ENCODE results near the gene INSIG2. TPM values are rescaled to one million over a fixed set of nuclear protein-coding genes. Genes with fewer than 3 reads are reported as not detected.

The INSIG2 gene
- polyA plus RNA-seq, 1 donor (not counting 4 experiments of a cell fraction or from before 2014, with no cell fraction given): 28.6 TPM

GRCh38 chr2:118105497-118105896 lies 17.2 kb downstream of the INSIG2 start:
- Histone ChIP-seq H3K4me2 (ENCODE audit: control insufficient read depth, extremely low read depth, insufficient read depth, low read depth, low read length) (no peak overlapping the region), H3K4me3 (ENCODE audit: control insufficient read depth in 2 of 3, extremely low read depth in 1 of 3, insufficient read depth in 2 of 3, low read depth in 1 of 3, low read length in 3 of 3) (no peak overlapping the region), H3K36me3 (ENCODE audit: control insufficient read depth in 2 of 2, extremely low read depth in 1 of 2, insufficient read depth in 2 of 2, low read length in 2 of 2) (peaks cover 8 to 13% of the 10 kb centered on the region in 2 experiments), H3K9me1 (ENCODE audit: control insufficient read depth, extremely low read depth, insufficient read depth, low read length) (no peaks in the 10 kb centered on the region), H3K9me3 (ENCODE audit: control insufficient read depth, low read depth, low read length) (no peaks in the 10 kb centered on the region), H3K27ac (ENCODE audit: control insufficient read depth, insufficient read depth, low read length) (no peak overlapping the region), H3K4me1 (ENCODE audit: control insufficient read depth, extremely low read depth, insufficient read depth, low read length) (peaks cover 19% of the 10 kb centered on the region), H3K9ac (ENCODE audit: control insufficient read depth, extremely low read depth, insufficient read depth, low read length) (no peak overlapping the region), H2AFZ (ENCODE audit: control insufficient read depth, low read length) (no peak overlapping the region), H4K20me1 (ENCODE audit: control insufficient read depth, extremely low read depth, insufficient read depth, low read length) (no peaks in the 10 kb centered on the region), H3K79me2 (ENCODE audit: control insufficient read depth, insufficient read depth, low read length) (peaks cover 1% of the 10 kb centered on the region), H3K27me3 (ENCODE audit: control insufficient read depth, extremely low read depth, insufficient read depth, low read length) (no peaks in the 10 kb centered on the region)
- TF ChIP-seq EZH2 (IDR thresholded peaks at IDR 0.05; ENCODE audit: low read length): no peak
- no peak for TF ChIP-seq CTCF (optimal IDR thresholded peaks at IDR 0.05 in 1 of 3, IDR thresholded peaks at IDR 0.05 in 1 of 3, conservative IDR thresholded peaks at IDR 0.05 in 1 of 3; ENCODE audit: extremely low read depth in 1 of 3, insufficient read depth in 2 of 3, low read length in 3 of 3)
- DNase-seq (ENCODE audit: low read depth, low spot score) (no peak), FAIRE-seq (no peak)
- dilution Hi-C loops (cut with MboI; ENCODE audit: extremely low pct_ligation_motif_present, low sequenced_read_pairs): no loop called here

- Histone ChIP-seq H3K9me3 (ENCODE audit: control insufficient read depth, low read depth, low read length) (no peaks in the 10 kb centered on the region), H3K4me1 (ENCODE audit: control insufficient read depth, extremely low read depth, insufficient read depth, low read length) (peaks cover 17% of the 10 kb centered on the region), H3K27me3 (ENCODE audit: control insufficient read depth, extremely low read depth, insufficient read depth, low read length) (no peaks in the 10 kb centered on the region), H3K9me1 (ENCODE audit: control insufficient read depth, extremely low read depth, insufficient read depth, low read length) (no peaks in the 10 kb centered on the region), H3K79me2 (ENCODE audit: control insufficient read depth, insufficient read depth, low read length) (peaks cover 1% of the 10 kb centered on the region), H3K4me3 (ENCODE audit: control insufficient read depth in 2 of 3, extremely low read depth in 1 of 3, insufficient read depth in 2 of 3, low read depth in 1 of 3, low read length in 3 of 3) (no peak overlapping the region), H2AFZ (ENCODE audit: control insufficient read depth, low read length) (no peak overlapping the region), H3K4me2 (ENCODE audit: control insufficient read depth, extremely low read depth, insufficient read depth, low read depth, low read length) (no peak overlapping the region), H3K27ac (ENCODE audit: control insufficient read depth, insufficient read depth, low read length) (no peak overlapping the region), H3K36me3 (ENCODE audit: control insufficient read depth in 2 of 2, extremely low read depth in 1 of 2, insufficient read depth in 2 of 2, low read length in 2 of 2) (peaks cover 8 to 13% of the 10 kb centered on the region in 2 experiments), H4K20me1 (ENCODE audit: control insufficient read depth, extremely low read depth, insufficient read depth, low read length) (no peaks in the 10 kb centered on the region), H3K9ac (ENCODE audit: control insufficient read depth, extremely low read depth, insufficient read depth, low read length) (no peak overlapping the region)
- DNase-seq (ENCODE audit: low read depth, low spot score) (no peak), FAIRE-seq (no peak)
- no peak for TF ChIP-seq EZH2 (IDR thresholded peaks at IDR 0.05; ENCODE audit: low read length)
- TF ChIP-seq CTCF (optimal IDR thresholded peaks at IDR 0.05 in 1 of 3, IDR thresholded peaks at IDR 0.05 in 1 of 3, conservative IDR thresholded peaks at IDR 0.05 in 1 of 3; ENCODE audit: extremely low read depth in 1 of 3, insufficient read depth in 2 of 3, low read length in 3 of 3): no peak
- dilution Hi-C loops (cut with MboI; ENCODE audit: extremely low pct_ligation_motif_present, low sequenced_read_pairs): no loop called here
Measured at GRCh38 chr2:118106926-118107325, 18.7 kb downstream of the INSIG2 start.
